Midbrain (tissue), 1 donor: ENCODE data around the gene KCNAB2.

Experiments
- DNase-seq: peaks from one replicate; lab custom pipeline; 2025; lab: John Stamatoyannopoulos, UW

The KCNAB2 gene

GRCh38 chr1:6129313-6129712 lies 83.6 kb downstream of the KCNAB2 start:
- no peak for DNase-seq

- DNase-seq: no peak
These were observed 84.3 kb downstream of the KCNAB2 start for GRCh38 chr1:6130036-6130435.

- DNase-seq: no peak
These were observed 84.9 kb downstream of the KCNAB2 start for GRCh38 chr1:6130596-6130995.

GRCh38 chr1:6131561-6131960 lies 85.9 kb downstream of the KCNAB2 start:
- no peak for DNase-seq

GRCh38 chr1:6133146-6133895 lies 87.6 kb downstream of the KCNAB2 start:
- no peak for DNase-seq

- no peak for DNase-seq
These were observed 88.5 kb downstream of the KCNAB2 start for GRCh38 chr1:6134206-6134605.

GRCh38 chr1:6134741-6135510 lies 89.2 kb downstream of the KCNAB2 start:
- no peak for DNase-seq

GRCh38 chr1:6136516-6137220 lies 91.0 kb downstream of the KCNAB2 start:
- DNase-seq: no peak

GRCh38 chr1:6137758-6138157 lies 92.1 kb downstream of the KCNAB2 start:
- DNase-seq: no peak

- no peak for DNase-seq
These were observed 94.7 kb downstream of the KCNAB2 start for GRCh38 chr1:6140413-6140812.

GRCh38 chr1:6141592-6141991 lies 95.9 kb downstream of the KCNAB2 start:
- no peak for DNase-seq

GRCh38 chr1:6142036-6142621 lies 96.4 kb downstream of the KCNAB2 start:
- DNase-seq: no peak

- DNase-seq: no peak
These were observed 97.0 kb downstream of the KCNAB2 start for GRCh38 chr1:6142734-6143133.

- no peak for DNase-seq
These were observed 97.7 kb downstream of the KCNAB2 start for GRCh38 chr1:6143395-6143794.

GRCh38 chr1:6144175-6144574 lies 98.5 kb downstream of the KCNAB2 start:
- DNase-seq: no peak

GRCh38 chr1:6144647-6145395 lies 99.1 kb downstream of the KCNAB2 start:
- DNase-seq: no peak

GRCh38 chr1:6145396-6145750 lies 99.7 kb downstream of the KCNAB2 start:
- DNase-seq: no peak

- no peak for DNase-seq
These were observed 100.2 kb downstream of the KCNAB2 start for GRCh38 chr1:6145864-6146410.

GRCh38 chr1:6148497-6149241 lies 103.0 kb downstream of the KCNAB2 start:
- DNase-seq: no peak

GRCh38 chr1:6149597-6149996 lies 103.9 kb downstream of the KCNAB2 start:
- DNase-seq: no peak
